Fibroblast of peridontal ligament (primary cell): Measurements from ENCODE around the gene RASGEF1C.
"Not testable (repeated sequence)": the region's sequence is repeated elsewhere in the genome, so short reads cannot be mapped to it uniquely, and the experiment has no call there.

Experiments
- DNase-seq: peaks from one replicate; pipeline ENCODE4 v3.0.0-alpha.2; 2010; ENCODE audit errors: extremely low read depth

The RASGEF1C gene

GRCh38 chr5:180210961-180211760, 2.1 kb upstream of the RASGEF1C start:
- no peak for DNase-seq

- DNase-seq: not testable (repeated sequence)
Measured at GRCh38 chr5:180210077-180210476, 1.1 kb upstream of the RASGEF1C start.

GRCh38 chr5:180208435-180209081, 453 bp downstream of the RASGEF1C start:
- no peak for DNase-seq

GRCh38 chr5:180208038-180208434, 975 bp downstream of the RASGEF1C start:
- DNase-seq: no peak

GRCh38 chr5:180207593-180207992, 1.4 kb downstream of the RASGEF1C start:
- DNase-seq: no peak

- no peak for DNase-seq
Measured at GRCh38 chr5:180206993-180207392, 2.0 kb downstream of the RASGEF1C start.

GRCh38 chr5:180205916-180206315, 3.1 kb downstream of the RASGEF1C start:
- DNase-seq: no peak

- DNase-seq: no peak
Measured at GRCh38 chr5:180204276-180204819, 4.7 kb downstream of the RASGEF1C start.

- no peak for DNase-seq
Measured at GRCh38 chr5:180202939-180203573, 6.0 kb downstream of the RASGEF1C start.

GRCh38 chr5:180201051-180201987, 7.7 kb downstream of the RASGEF1C start:
- no peak for DNase-seq

- DNase-seq: no peak
Measured at GRCh38 chr5:180199390-180199789, 9.6 kb downstream of the RASGEF1C start.

- DNase-seq: no peak
Measured at GRCh38 chr5:180198208-180198607, 10.8 kb downstream of the RASGEF1C start.

GRCh38 chr5:180197016-180197702, 11.9 kb downstream of the RASGEF1C start:
- DNase-seq: no peak

- no peak for DNase-seq
Measured at GRCh38 chr5:180194410-180195345, 14.3 kb downstream of the RASGEF1C start.

- no peak for DNase-seq
Measured at GRCh38 chr5:180193749-180194375, 15.1 kb downstream of the RASGEF1C start.

GRCh38 chr5:180191716-180192115, 17.3 kb downstream of the RASGEF1C start:
- no peak for DNase-seq

- DNase-seq: no peak
Measured at GRCh38 chr5:180187767-180188166, 21.2 kb downstream of the RASGEF1C start.

GRCh38 chr5:180180846-180181245, 28.2 kb downstream of the RASGEF1C start:
- no peak for DNase-seq

- DNase-seq: no peak
Measured at GRCh38 chr5:180180421-180180820, 28.6 kb downstream of the RASGEF1C start.
